Activated T-helper 1 cell treated with Interleukin-2 at 50 U/mL for 16 hours (primary cell): ENCODE data around the gene MEFV.

Experiments
- DNase-seq: peaks from one replicate; pipeline ENCODE4 v3.0.0-alpha.2; 2020; ENCODE audit warnings: low read depth

The MEFV gene

GRCh38 chr16:3266873-3267537 lies 10.6 kb upstream of the MEFV start:
- no peak for DNase-seq

GRCh38 chr16:3264137-3265036 lies 8.0 kb upstream of the MEFV start:
- peak; percentile 87 for DNase-seq

GRCh38 chr16:3262517-3262916 lies 6.1 kb upstream of the MEFV start:
- no peak for DNase-seq

- no peak for DNase-seq
Observed at GRCh38 chr16:3259836-3260235, 3.4 kb upstream of the MEFV start.

GRCh38 chr16:3256866-3257465 lies 533 bp upstream of the MEFV start:
- no peak for DNase-seq

- no peak for DNase-seq
Observed at GRCh38 chr16:3254309-3254708, 2.1 kb downstream of the MEFV start.

- no peak for DNase-seq
Observed at GRCh38 chr16:3252967-3253366, 3.5 kb downstream of the MEFV start.

GRCh38 chr16:3249451-3249850 lies 7.0 kb downstream of the MEFV start:
- DNase-seq = no peak

- no peak for DNase-seq
Observed at GRCh38 chr16:3249020-3249419, 7.4 kb downstream of the MEFV start.

GRCh38 chr16:3248596-3248995 lies 7.8 kb downstream of the MEFV start:
- DNase-seq = no peak

GRCh38 chr16:3246876-3247275 lies 9.6 kb downstream of the MEFV start:
- DNase-seq = no peak

- DNase-seq = no peak
Observed at GRCh38 chr16:3246002-3246401, 10.4 kb downstream of the MEFV start.

GRCh38 chr16:3243882-3244281 lies 12.6 kb downstream of the MEFV start:
- no peak for DNase-seq

- no peak for DNase-seq
Observed at GRCh38 chr16:3242709-3243108, 13.7 kb downstream of the MEFV start.

GRCh38 chr16:3241761-3242160 lies 14.7 kb downstream of the MEFV start:
- DNase-seq = no peak

- DNase-seq = peak; percentile 19
Observed at GRCh38 chr16:3235856-3236669, 20.4 kb downstream of the MEFV start.

GRCh38 chr16:3234857-3235561 lies 21.4 kb downstream of the MEFV start, which contains the start of gene ZNF200:
TSS of gene ZNF200 (minus strand) at chr16:3235158. CDS start at chr16:3233755, 1,403 bp downstream.
- peak; percentile 85 for DNase-seq

- no peak for DNase-seq
Observed at GRCh38 chr16:3234543-3234856, 21.9 kb downstream of the MEFV start.

GRCh38 chr16:3223913-3224515 lies 32.4 kb downstream of the MEFV start:
- DNase-seq = no peak

- DNase-seq = no peak
Observed at GRCh38 chr16:3220839-3221238, 35.6 kb downstream of the MEFV start.

GRCh38 chr16:3216263-3216640 lies 40.2 kb downstream of the MEFV start:
- no peak for DNase-seq
